ENCODE results near the gene DYNLT4.
A peak's percentile ranks its signal among the peaks of the same experiment; 100 is the strongest.
"Not testable (repeated sequence)": the region's sequence is repeated elsewhere in the genome, so short reads cannot be mapped to it uniquely, and the experiment has no call there.

DYNLT4 gene

DNA sequence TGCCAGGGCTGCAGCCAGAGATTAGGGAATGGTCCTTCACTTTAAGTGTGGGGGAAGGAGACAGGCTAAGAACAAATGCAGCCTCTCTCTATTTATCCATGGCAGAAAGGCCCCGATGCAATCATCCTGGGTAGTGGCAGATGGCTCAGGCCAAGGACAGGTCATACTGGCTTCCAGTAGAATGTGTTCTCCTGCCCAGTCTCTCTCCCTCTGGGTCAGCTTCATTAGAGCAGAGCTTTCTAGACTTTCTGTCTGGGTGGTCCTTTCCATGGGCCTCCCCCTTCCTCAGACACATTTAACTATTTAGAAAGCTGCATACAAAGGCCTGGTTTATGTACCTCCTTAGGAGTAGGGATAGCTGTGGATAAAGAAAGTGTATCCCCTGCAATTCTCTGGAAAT, 40.7 kb upstream of the DYNLT4 start:
- TF ChIP-seq, protein P1, sequence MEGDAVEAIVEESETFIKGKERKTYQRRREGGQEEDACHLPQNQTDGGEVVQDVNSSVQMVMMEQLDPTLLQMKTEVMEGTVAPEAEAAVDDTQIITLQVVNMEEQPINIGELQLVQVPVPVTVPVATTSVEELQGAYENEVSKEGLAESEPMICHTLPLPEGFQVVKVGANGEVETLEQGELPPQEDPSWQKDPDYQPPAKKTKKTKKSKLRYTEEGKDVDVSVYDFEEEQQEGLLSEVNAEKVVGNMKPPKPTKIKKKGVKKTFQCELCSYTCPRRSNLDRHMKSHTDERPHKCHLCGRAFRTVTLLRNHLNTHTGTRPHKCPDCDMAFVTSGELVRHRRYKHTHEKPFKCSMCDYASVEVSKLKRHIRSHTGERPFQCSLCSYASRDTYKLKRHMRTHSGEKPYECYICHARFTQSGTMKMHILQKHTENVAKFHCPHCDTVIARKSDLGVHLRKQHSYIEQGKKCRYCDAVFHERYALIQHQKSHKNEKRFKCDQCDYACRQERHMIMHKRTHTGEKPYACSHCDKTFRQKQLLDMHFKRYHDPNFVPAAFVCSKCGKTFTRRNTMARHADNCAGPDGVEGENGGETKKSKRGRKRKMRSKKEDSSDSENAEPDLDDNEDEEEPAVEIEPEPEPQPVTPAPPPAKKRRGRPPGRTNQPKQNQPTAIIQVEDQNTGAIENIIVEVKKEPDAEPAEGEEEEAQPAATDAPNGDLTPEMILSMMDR (conservative IDR thresholded peaks at IDR 0.05), result no peak

DNA sequence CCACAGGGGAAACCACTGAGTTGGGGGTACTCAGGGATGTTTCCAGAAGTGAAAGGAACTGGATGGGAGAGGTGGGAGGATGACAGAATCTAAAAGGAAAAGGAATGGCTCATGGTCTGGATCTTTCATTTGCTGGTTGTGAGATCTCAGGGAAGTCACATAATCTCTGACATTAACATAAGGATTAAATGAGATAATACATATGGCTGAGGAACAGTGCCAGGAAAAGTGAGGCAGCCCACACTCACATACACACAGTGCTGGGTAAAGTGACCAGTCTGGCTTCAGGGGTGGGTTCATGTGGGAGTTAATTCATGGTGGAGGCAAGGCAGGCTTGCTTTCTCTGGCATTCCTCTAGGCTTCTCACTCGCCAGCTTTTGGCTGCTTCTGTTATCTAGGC, 39.8 kb upstream of the DYNLT4 start:
- TF ChIP-seq, protein P1 (conservative IDR thresholded peaks at IDR 0.05), result no peak
- H3K27ac ChIP-seq, result no peak overlapping the region

More for the DNA sequence above, 40.7 kb upstream of the DYNLT4 start:
- H3K27ac ChIP-seq, result no peak overlapping the region

DNA sequence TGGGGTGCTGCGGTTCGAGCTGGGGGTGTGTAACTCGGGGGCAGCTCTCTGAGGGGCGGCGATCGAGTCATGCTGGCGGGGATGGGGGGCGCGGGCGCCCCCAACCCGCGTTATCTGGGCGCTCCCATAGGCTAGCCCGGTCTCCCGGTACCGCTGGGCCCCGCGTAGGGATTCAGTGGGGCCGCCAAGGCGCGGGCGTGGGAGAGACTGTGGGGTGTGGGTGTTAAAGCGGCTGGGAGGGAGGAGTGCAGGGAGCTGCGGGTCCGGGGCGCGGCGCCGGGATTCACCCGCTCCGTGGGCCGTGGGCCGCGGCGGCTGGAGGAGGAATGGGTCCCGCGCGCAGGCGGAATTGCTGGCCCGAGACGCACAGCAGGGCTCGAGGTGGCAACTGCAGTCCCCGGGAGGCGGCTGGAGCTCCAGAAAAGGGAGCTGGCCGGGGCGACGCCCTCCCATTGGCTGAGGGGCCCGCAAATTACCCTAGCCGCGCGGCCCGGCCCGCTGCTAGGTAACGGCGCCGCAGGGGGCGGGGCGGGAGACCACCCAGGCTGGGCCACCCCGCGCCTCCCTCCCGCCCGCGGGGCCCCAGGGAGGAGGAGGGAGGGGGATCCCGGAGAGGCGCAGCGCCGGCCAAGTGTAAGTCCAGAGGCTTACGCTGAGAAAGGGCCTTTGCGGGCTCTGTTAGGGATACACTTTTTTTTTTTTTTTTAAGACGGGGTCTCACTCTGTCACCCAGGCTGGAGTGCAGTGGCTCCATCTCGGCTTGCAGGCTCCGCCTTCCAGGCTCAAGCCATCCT, 35.9 kb upstream of the DYNLT4 start, which contains the start of gene PTCH2:
Gene PTCH2, minus strand, starts transcription at position 392 of the 794 bp plus-strand sequence. Its CDS starts 321 bp downstream, at position 71.
- TF ChIP-seq, protein P1 (conservative IDR thresholded peaks at IDR 0.05), result no peak
- peak within 1 kb of the TSS; percentile 47; the same call in 1 of the 2 replicates for H3K27ac ChIP-seq

DNA sequence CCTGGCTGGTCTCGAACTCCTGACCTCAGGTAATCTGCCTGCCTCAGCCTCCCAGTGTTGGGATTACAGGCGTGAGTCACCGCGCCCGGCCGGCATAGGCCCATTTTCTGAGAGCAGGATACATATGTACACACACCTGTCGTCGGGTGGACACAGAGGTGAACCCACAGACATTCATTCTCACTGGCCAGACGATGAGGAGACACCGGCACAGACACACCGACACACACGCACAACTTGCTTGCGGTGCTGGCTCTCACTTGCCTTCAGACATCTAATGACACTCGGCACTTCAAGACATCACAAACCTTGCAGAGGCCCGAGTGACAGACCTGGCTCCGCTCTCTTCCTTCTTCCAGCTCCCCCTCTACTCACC, 35.3 kb upstream of the DYNLT4 start:
- H3K27ac ChIP-seq, result peak overlapping the region; percentile 47; the same call in 1 of the 2 replicates
- TF ChIP-seq, protein P1 (conservative IDR thresholded peaks at IDR 0.05), result no peak

DNA sequence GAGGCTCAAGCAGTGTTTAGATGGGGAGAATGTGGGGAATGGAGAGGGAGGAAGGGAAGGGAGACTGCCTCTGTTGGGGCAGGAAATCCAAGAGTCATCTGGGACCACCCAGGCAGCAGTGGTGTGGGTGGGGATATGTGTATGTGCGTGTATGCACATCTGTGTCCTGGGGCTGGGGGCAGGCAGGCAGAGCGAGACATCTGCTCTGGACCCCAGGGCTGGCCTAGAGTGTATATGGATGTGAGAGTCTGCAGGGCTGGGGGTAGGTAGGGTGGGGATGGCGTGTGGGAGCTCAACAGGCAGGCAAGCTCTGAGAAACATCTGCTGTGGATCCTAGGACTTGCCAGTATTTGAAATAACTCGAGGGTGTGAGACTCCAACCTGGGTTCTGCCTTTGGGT, 32.4 kb upstream of the DYNLT4 start:
- H3K27ac ChIP-seq, result no peak overlapping the region

DNA sequence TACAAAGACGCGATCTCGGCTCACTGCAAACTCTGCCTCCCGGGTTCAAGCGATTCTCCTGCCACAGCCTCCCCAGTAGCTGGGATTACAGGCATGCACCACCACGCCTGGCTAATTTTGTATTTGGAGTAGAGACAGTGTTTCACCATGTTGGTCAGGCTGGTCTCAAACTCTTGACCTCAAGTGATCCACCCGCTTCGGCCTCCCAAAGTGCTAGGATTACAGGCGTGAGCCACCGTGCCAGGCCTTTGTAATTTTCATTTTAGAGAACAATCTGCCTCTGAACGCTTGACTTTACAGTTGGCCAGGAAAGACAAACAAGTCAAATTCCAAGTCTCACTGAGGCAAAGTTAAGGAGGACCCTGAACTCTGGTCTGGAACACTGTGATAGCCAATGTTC, 31.1 kb upstream of the DYNLT4 start:
- H3K27ac ChIP-seq, result not testable (repeated sequence)

More for the DNA sequence above, 32.4 kb upstream of the DYNLT4 start:
- TF ChIP-seq, protein P1 (conservative IDR thresholded peaks at IDR 0.05), result no peak

DNA sequence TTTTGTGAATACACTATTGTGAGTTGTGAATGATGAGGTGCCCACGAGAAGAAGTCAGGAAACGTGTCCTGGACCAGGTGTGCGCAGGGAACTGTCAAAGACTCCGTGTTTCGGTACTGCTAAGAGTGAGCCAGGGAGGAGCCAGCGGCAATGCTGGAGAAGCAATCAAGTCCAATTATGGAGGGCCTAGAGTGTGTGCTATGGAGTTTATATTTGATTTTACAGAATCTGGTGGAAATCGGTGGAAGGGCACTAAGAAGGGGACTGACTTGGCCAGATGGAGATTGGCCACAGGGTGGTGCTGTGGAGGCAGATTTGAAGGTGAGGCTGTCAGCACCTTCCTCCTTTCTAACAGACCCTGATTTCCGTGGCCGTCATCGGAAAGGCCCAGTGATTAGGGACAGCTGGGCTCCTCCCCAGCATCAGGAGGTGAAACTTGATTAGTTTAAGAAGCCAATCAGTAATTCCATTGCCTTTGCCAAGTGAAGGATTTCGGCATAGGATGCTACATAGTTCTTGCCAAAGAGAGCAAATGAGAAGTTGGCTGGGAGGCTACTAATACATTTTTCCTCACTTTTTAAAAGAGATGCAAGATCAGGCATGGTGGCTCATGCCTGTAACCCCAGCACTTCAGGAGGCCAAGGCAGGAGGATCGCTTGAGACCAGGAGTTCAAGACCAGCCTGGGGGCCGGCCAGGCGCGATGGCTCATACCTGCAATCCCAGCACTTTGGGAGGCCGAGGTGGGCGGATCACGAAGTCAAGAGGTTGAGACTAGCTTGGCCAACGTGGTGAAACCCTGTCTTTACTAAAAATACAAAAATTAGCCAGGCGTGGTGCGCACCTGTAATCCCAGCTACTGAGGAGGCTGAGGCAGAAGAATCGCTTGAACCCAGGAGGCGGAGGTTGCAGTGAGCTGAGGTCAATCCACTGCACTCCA, 28.9 kb upstream of the DYNLT4 start:
- TF ChIP-seq, protein P1 (conservative IDR thresholded peaks at IDR 0.05), result peak; percentile 90

More for the DNA sequence above, 28.9 kb upstream of the DYNLT4 start:
- H3K27ac ChIP-seq, result no peak overlapping the region

Measured in VCaP (cell line).